WTC11 (cell line): Measurements from ENCODE around the gene ZPR1. TPM values are rescaled to one million over a fixed set of nuclear protein-coding genes. Genes with fewer than 3 reads are reported as not detected.

Experiments used
- ATAC-seq: fragments of 200-7000 bp; cut with Tn5 transposase; 2 replicates; pipeline ENCODE4 v1.10.0; 2021; ENCODE audit warnings: mild to moderate bottlenecking, moderate library complexity
- CTCF ChIA-PET: fragments of 300-600 bp; sonication (Branson Sonifier 250); formaldehyde crosslinking; loops from one replicate; lab custom pipeline; 2021; ENCODE audit warnings: antibody characterized with exemption; lab: Charles Lee
- POLR2A ChIA-PET: fragments of 350-600 bp; sonication (Branson Sonifier 250); formaldehyde crosslinking; loops from one replicate; lab custom pipeline; 2021; ENCODE audit warnings: antibody characterized with exemption; lab: Charles Lee
- DNase-seq: peaks from one replicate; pipeline ENCODE4 v3.0.0; 2021; ENCODE audit warnings: low spot score
- H3K27ac Mint-ChIP-seq: 2 replicates; pipeline ENCODE4 v1.8.0; 2021; ENCODE audit warnings: mixed read lengths
- H3K27me3 Mint-ChIP-seq: 2 replicates; pipeline ENCODE4 v1.8.0; 2021; ENCODE audit warnings: low read depth, mild to moderate bottlenecking, moderate library complexity, mixed read lengths
- H3K36me3 Mint-ChIP-seq: 2 replicates; pipeline ENCODE4 v1.8.0; 2021; ENCODE audit warnings: mixed read lengths
- H3K4me1 Mint-ChIP-seq: 2 replicates; pipeline ENCODE4 v1.8.0; 2022; ENCODE audit warnings: mixed read lengths
- H3K4me3 Mint-ChIP-seq: 2 replicates; pipeline ENCODE4 v1.8.0; 2021; ENCODE audit warnings: mild to moderate bottlenecking, moderate library complexity, mixed read lengths
- H3K9me3 Mint-ChIP-seq: 2 replicates; pipeline ENCODE4 v1.8.0; 2021; ENCODE audit warnings: mixed read lengths
- ATF6 ChIP-seq: sonication (generic); formaldehyde crosslinking; IDR thresholded peaks from 2 replicates; pipeline ENCODE4 v1.8.1; 2023; ENCODE audit warnings: mild to moderate bottlenecking, missing genetic modification reagents
- CDX4 ChIP-seq: fragments of 250-450 bp; sonication (Bioruptor Pico); IDR thresholded peaks from 2 replicates; pipeline ENCODE4 v1.9.0; 2021; ENCODE audit warnings: moderate library complexity, mild to moderate bottlenecking, inconsistent platforms, borderline replicate concordance
- FOXK1 ChIP-seq: sonication (generic); formaldehyde crosslinking; IDR thresholded peaks from 2 replicates; pipeline ENCODE4 v1.8.0; 2022; ENCODE audit warnings: mild to moderate bottlenecking, moderate library complexity, missing genetic modification reagents
- GTF2I ChIP-seq: fragments of 250-450 bp; sonication (Bioruptor Pico); conservative IDR thresholded peaks from 2 replicates; pipeline ENCODE4 v1.4.0; 2021; ENCODE audit warnings: mild to moderate bottlenecking
- JAZF1 ChIP-seq: fragments of 250-450 bp; sonication (Bioruptor Pico); IDR thresholded peaks from 2 replicates; pipeline ENCODE4 v1.9.0; 2021; ENCODE audit warnings: moderate library complexity, mild to moderate bottlenecking, inconsistent platforms
- JUN ChIP-seq: sonication (generic); formaldehyde crosslinking; IDR thresholded peaks from 2 replicates; pipeline ENCODE4 v1.8.0; 2023; ENCODE audit warnings: mild to moderate bottlenecking, missing genetic modification reagents
- KAT7 ChIP-seq: sonication (generic); formaldehyde crosslinking; IDR thresholded peaks from 2 replicates; pipeline ENCODE4 v1.8.1; 2023; ENCODE audit warnings: missing genetic modification reagents, mild to moderate bottlenecking, borderline replicate concordance
- MYBL2 ChIP-seq: sonication (generic); formaldehyde crosslinking; IDR thresholded peaks from 2 replicates; pipeline ENCODE4 v1.8.1; 2023; ENCODE audit warnings: mild to moderate bottlenecking, moderate library complexity, missing genetic modification reagents
- NFATC4 ChIP-seq: fragments of 250-450 bp; sonication (Bioruptor Pico); IDR thresholded peaks from 2 replicates; pipeline ENCODE4 v1.9.0; 2021; ENCODE audit warnings: mild to moderate bottlenecking
- NR1H2 ChIP-seq: sonication (generic); formaldehyde crosslinking; IDR thresholded peaks from 2 replicates; pipeline ENCODE4 v1.9.0; 2021; ENCODE audit warnings: mild to moderate bottlenecking, moderate library complexity, missing genetic modification reagents
- OVOL2 ChIP-seq: fragments of 250-450 bp; sonication (Bioruptor Pico); IDR thresholded peaks from 2 replicates; pipeline ENCODE4 v1.9.0; 2021; ENCODE audit warnings: mild to moderate bottlenecking, borderline replicate concordance
- SP1 ChIP-seq: sonication (generic); formaldehyde crosslinking; conservative IDR thresholded peaks from 2 replicates; pipeline ENCODE4 v1.8.1; 2022; ENCODE audit warnings: missing genetic modification reagents
- TCF7 ChIP-seq: sonication (generic); formaldehyde crosslinking; IDR thresholded peaks from 2 replicates; pipeline ENCODE4 v1.8.0; 2022; ENCODE audit warnings: mild to moderate bottlenecking, low read depth, missing genetic modification reagents, moderate library complexity
- TEAD1 ChIP-seq: sonication (generic); formaldehyde crosslinking; IDR thresholded peaks from 2 replicates; pipeline ENCODE4 v1.8.0; 2022; ENCODE audit warnings: mild to moderate bottlenecking, missing genetic modification reagents
- TEAD4 ChIP-seq: sonication (generic); formaldehyde crosslinking; IDR thresholded peaks from 2 replicates; pipeline ENCODE4 v1.8.0; 2022; ENCODE audit warnings: mild to moderate bottlenecking, missing genetic modification reagents
- USF1 ChIP-seq: sonication (generic); formaldehyde crosslinking; IDR thresholded peaks from 2 replicates; pipeline ENCODE4 v1.8.0; 2022; ENCODE audit warnings: mild to moderate bottlenecking, missing genetic modification reagents
- USF2 ChIP-seq: sonication (generic); formaldehyde crosslinking; IDR thresholded peaks from 2 replicates; pipeline ENCODE4 v1.8.1; 2023; ENCODE audit warnings: mild to moderate bottlenecking, missing genetic modification reagents, moderate library complexity
- ZNF121 ChIP-seq: sonication (generic); formaldehyde crosslinking; IDR thresholded peaks from 2 replicates; pipeline ENCODE4 v1.8.0; 2023; ENCODE audit warnings: missing genetic modification reagents
- ZNF263 ChIP-seq: sonication (generic); formaldehyde crosslinking; IDR thresholded peaks from 2 replicates; pipeline ENCODE4 v1.8.1; 2022; ENCODE audit warnings: low read depth, mild to moderate bottlenecking, moderate library complexity, missing genetic modification reagents
- ZNF281 ChIP-seq: sonication (generic); formaldehyde crosslinking; IDR thresholded peaks from 2 replicates; pipeline ENCODE4 v1.8.0; 2023; ENCODE audit warnings: mild to moderate bottlenecking, missing genetic modification reagents
- ZNF396 ChIP-seq: fragments of 250-450 bp; sonication (Bioruptor Pico); IDR thresholded peaks from 2 replicates; pipeline ENCODE4 v1.8.0; 2021; ENCODE audit warnings: mild to moderate bottlenecking, moderate library complexity, borderline replicate concordance
- ZNF423 ChIP-seq: fragments of 250-450 bp; sonication (Bioruptor Pico); IDR thresholded peaks from 2 replicates; pipeline ENCODE4 v2.1.2; 2022; ENCODE audit warnings: mild to moderate bottlenecking, moderate library complexity
- ZNF671 ChIP-seq: fragments of 250-450 bp; sonication (Bioruptor Pico); IDR thresholded peaks from 2 replicates; pipeline ENCODE4 v1.8.0; 2021; ENCODE audit warnings: mild to moderate bottlenecking
- ZSCAN18 ChIP-seq: fragments of 250-450 bp; sonication (Bioruptor Pico); IDR thresholded peaks from 2 replicates; pipeline ENCODE4 v2.1.2; 2022; ENCODE audit warnings: mild to moderate bottlenecking, moderate library complexity
- total RNA-seq: library from RNA; stranded (reverse); gene quantifications from 3 replicates; pipeline ENCODE4 v1.2.3, GENCODE V29; 2021

The ZPR1 gene
- total RNA-seq, 1 experiment from 2014 or later = 59.6 TPM

GRCh38 chr11:116811194-116811593, 23.4 kb upstream of the ZPR1 start:
- ATAC-seq = no peak
- no peak for TF ChIP-seq FOXK1
- TF ChIP-seq GTF2I (CRISPR knock-in tag) = no peak
- TF ChIP-seq ZNF281 (CRISPR knock-in tag) = no peak
- no peak for TF ChIP-seq NFATC4 (CRISPR knock-in tag)
- TF ChIP-seq ATF6 (CRISPR knock-in tag) = no peak
- no peak for TF ChIP-seq USF2 (CRISPR knock-in tag)
- no peak for TF ChIP-seq JAZF1
- no peak for TF ChIP-seq TCF7 (CRISPR knock-in tag)
- no peak for TF ChIP-seq USF1
- DNase-seq = no peak
- CTCF ChIA-PET = interaction anchor here (0.6 to 1.0 kb wide), 4 partner anchors 20 to 558 kb away, joined by 3 to 5 read pairs (median 4); partner anchors contain the start of gene APOA5
- no peaks in the 10 kb centered on the region for H3K36me3 Mint-ChIP-seq
- H3K27ac Mint-ChIP-seq = no peak overlapping the region
- H3K27me3 Mint-ChIP-seq = no peaks in the 10 kb centered on the region
- H3K4me1 Mint-ChIP-seq = no peaks in the 10 kb centered on the region
- no peaks in the 10 kb centered on the region for H3K9me3 Mint-ChIP-seq
- POLR2A ChIA-PET = no interaction called here
- no peak overlapping the region for H3K4me3 Mint-ChIP-seq

- H3K27me3 Mint-ChIP-seq = no peaks in the 10 kb centered on the region
- ATAC-seq (no peak), DNase-seq (no peak)
- H3K27ac Mint-ChIP-seq = no peak overlapping the region
- H3K36me3 Mint-ChIP-seq = no peaks in the 10 kb centered on the region
- no peaks in the 10 kb centered on the region for H3K9me3 Mint-ChIP-seq
- ChIA-PET POLR2A (no interaction called here), CTCF (no interaction called here)
- H3K4me1 Mint-ChIP-seq = no peaks in the 10 kb centered on the region
- no peak overlapping the region for H3K4me3 Mint-ChIP-seq
- no peak for TF ChIP-seq OVOL2 (CRISPR knock-in tag)
- no peak for TF ChIP-seq ZNF263 (CRISPR knock-in tag)
- no peak for TF ChIP-seq TEAD1 (CRISPR knock-in tag)
- TF ChIP-seq JUN (CRISPR knock-in tag) = no peak
- TF ChIP-seq ZNF423 (CRISPR knock-in tag) = no peak
- no peak for TF ChIP-seq NFATC4 (CRISPR knock-in tag)
- no peak for TF ChIP-seq KAT7
- TF ChIP-seq NR1H2 (CRISPR knock-in tag) = no peak
- no peak for TF ChIP-seq SP1 (CRISPR knock-in tag)
- no peak for TF ChIP-seq ZNF121 (CRISPR knock-in tag)
- no peak for TF ChIP-seq CDX4 (CRISPR knock-in tag)
- no peak for TF ChIP-seq ZNF671
- no peak for TF ChIP-seq TEAD4 (CRISPR knock-in tag)
- no peak for TF ChIP-seq ZSCAN18 (CRISPR knock-in tag)
- TF ChIP-seq ZNF396 = no peak
- TF ChIP-seq ZNF281 (CRISPR knock-in tag) = no peak
- TF ChIP-seq MYBL2 (CRISPR knock-in tag) = no peak
These were observed 20.7 kb upstream of the ZPR1 start for GRCh38 chr11:116808262-116809175.
